GM18861 (cell line): Measurements from ENCODE around the gene MED12L.

Source experiments
- ATAC-seq: cut with Tn5 transposase; IDR thresholded peaks from one replicate; pipeline ENCODE4 v1.9.1; 2021; ENCODE audit not compliant: unreplicated experiment

The MED12L gene

GRCh38 chr3:151285940-151286339 is 200.5 kb downstream of the MED12L start:
- ATAC-seq, result no peak

DNA sequence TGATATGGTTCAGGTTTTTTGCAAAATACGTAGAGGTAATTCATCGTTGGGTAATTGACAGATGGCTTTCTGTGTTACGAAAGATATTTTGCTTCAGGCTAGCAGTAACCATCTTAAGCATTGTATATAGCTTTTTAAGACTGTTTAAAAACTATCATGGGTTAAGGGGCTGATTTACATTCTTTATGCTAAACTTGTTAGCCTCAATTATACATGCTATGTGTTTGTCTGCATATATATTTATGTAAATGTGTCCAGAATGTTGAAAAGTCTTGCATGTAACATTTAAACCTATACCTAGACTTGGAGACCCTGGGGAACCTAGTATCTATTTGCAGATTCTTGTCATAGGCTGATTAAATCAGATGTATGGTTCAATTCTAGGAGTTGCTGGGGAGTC is 204.0 kb downstream of the MED12L start:
- ATAC-seq, result no peak

GRCh38 chr3:151290673-151291072 is 205.2 kb downstream of the MED12L start:
- no peak for ATAC-seq

GRCh38 chr3:151293127-151293526 is 207.7 kb downstream of the MED12L start:
- ATAC-seq, result no peak

GRCh38 chr3:151296226-151296625 is 210.8 kb downstream of the MED12L start:
- ATAC-seq, result no peak

DNA sequence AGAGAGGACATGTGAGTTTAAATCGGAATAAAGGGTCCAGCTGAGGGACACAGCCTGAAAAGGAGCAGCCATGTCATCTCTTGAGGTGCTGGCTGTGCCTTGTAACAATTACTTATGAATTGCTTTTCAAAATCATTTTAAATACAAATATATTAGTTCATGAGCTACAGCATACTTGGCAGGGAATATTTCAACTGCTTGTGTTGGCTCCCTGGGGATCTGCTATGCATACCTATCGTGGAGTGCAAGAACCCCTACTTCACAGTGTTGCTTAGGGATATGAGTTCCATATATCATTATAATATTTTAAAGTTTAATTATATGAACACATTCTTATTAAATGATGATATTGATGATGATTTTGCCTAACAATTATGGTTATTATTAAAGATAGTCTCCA is 212.0 kb downstream of the MED12L start:
- no peak for ATAC-seq

- ATAC-seq, result no peak
Observed at GRCh38 chr3:151299006-151299405, 213.5 kb downstream of the MED12L start.

DNA sequence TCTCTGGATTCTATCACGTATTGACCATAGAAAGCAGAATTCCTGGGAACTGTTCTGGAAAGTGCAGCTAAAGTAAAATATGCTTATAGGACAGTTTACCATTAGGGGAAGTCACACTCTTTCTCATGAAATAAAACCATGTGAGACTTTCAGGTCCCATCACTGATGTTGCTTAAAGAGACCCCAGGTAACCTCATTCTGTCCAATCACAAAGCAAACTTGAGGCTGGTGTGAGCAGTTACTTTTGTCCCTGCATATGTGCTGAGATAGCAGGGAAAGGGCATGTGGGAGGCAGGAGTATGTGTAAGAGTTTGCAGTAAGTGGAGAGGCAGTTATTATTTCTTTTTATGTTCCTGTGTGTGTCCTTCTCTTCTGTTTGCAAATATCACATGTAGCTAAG is 215.1 kb downstream of the MED12L start:
- no peak for ATAC-seq

GRCh38 chr3:151301787-151302186 is 216.3 kb downstream of the MED12L start:
- ATAC-seq, result no peak

DNA sequence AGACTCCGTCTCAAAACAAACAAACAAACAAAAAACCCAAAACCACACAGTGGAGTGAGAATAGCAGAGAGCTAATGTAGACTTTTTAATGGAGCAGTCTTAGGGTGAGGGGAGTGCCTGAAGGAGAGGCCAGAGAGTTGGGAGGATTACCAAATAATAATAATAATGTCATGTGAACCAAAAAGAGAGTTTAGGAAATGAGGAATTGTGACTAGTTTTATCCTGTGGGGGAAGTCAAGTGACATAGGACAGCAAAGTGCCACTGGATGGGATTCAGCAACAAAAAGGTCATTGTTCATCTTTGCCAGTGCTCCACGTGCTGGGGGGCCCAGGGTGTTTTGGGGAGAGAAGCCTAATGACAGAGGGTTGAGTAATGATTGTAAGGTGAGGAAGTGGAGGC is 218.3 kb downstream of the MED12L start:
- ATAC-seq, result no peak

GRCh38 chr3:151305060-151305774 is 219.8 kb downstream of the MED12L start:
- no peak for ATAC-seq

DNA sequence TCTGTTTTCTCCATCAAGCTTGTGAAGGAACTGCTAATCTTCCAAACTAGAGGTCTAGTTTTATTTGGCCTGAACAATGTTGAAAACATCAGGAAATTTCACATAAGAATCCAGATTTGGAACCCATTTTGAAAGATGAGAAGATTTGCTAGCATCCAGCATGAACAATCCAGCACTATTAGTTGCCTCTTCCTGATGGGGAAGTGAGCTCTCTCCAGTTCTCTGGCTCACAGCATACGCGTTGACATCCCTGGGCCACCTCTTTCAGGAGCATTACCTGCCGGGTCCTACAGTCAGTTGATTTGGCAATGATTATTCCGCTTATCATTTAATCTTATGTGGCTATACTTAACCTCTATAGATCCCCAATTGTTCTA is 220.3 kb downstream of the MED12L start:
- no peak for ATAC-seq

GRCh38 chr3:151306168-151306810 is 220.8 kb downstream of the MED12L start:
- no peak for ATAC-seq

GRCh38 chr3:151307131-151307530 is 221.7 kb downstream of the MED12L start:
- no peak for ATAC-seq

- ATAC-seq, result no peak
Observed at GRCh38 chr3:151307583-151308488, 222.4 kb downstream of the MED12L start.

GRCh38 chr3:151309566-151309965 is 224.1 kb downstream of the MED12L start:
- ATAC-seq, result no peak

GRCh38 chr3:151312972-151313371 is 227.5 kb downstream of the MED12L start:
- ATAC-seq, result no peak

DNA sequence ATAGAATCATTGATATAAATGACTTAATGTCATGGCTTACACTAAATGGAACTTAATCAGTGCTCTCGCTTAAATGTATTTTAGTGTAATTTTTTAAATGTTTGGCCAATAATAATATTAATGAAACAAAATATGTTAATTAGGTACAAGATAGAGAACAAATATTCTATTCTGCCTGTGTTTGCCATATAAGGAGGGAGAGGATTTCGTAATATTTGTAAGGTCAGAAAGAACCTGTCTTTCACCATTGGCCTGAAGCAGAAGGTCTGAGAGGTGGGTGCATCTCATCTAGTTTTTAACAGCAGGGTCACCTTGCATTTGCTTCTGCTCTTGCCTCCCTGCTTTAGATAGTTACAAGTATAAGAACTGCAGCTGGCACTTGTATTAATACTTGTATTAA is 228.7 kb downstream of the MED12L start:
- ATAC-seq, result no peak

- ATAC-seq, result no peak
Observed at GRCh38 chr3:151314593-151314992, 229.1 kb downstream of the MED12L start.

GRCh38 chr3:151315136-151315535 is 229.7 kb downstream of the MED12L start:
- no peak for ATAC-seq

GRCh38 chr3:151315846-151316245 is 230.4 kb downstream of the MED12L start:
- no peak for ATAC-seq
